AG09319 (cell line): ENCODE measurements around the gene ANXA3.
"Not testable (repeated sequence)": the region's sequence is repeated elsewhere in the genome, so short reads cannot be mapped to it uniquely, and the experiment has no call there.

ENCODE experiments used
- DNase-seq: peaks from one replicate; pipeline ENCODE4 v3.0.0-alpha.2; 2010; ENCODE audit warnings: low read depth; ENCODE audit errors: extremely low read depth
- TF ChIP-seq, protein P1 (sequence below): IDR thresholded peaks from 2 replicates; pipeline ENCODE4 v1.5.1; 2011; ENCODE audit warnings: low read depth, mild to moderate bottlenecking, inconsistent platforms, low read length, moderate library complexity

Gene ANXA3

DNA sequence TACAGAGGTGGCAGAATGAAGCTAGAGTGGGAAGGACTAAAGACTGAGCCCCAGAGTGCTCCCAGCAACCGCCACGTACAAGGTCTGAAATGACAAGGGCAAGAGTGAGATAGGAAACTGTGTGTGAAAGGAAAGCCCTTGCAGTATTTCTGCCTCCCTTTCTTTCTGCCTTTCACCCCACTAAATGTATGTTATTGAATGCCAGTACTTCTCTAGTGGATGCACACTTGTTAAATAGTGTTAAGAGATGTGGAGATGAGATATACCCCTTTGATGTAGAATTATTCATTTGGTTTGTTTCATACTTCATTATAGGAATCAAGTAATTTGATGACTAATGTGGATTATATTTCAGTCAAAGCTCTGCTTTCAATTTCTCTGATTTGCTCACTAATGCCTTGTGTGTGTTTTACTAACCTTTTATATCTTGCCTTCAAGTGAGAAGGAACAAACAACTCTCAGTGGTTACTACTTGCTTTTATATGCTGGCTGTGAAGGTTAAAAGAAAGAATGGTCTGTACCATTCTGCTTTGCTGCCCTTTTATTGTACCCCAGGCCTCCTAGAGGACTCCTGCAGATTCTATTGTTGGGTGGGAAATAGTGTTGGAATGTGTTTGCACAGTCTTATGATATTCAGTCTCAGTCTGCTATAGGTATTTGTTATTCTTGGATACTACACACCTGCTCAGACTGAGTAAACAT, 8.0 kb upstream of the ANXA3 start:
- TF ChIP-seq, protein P1, sequence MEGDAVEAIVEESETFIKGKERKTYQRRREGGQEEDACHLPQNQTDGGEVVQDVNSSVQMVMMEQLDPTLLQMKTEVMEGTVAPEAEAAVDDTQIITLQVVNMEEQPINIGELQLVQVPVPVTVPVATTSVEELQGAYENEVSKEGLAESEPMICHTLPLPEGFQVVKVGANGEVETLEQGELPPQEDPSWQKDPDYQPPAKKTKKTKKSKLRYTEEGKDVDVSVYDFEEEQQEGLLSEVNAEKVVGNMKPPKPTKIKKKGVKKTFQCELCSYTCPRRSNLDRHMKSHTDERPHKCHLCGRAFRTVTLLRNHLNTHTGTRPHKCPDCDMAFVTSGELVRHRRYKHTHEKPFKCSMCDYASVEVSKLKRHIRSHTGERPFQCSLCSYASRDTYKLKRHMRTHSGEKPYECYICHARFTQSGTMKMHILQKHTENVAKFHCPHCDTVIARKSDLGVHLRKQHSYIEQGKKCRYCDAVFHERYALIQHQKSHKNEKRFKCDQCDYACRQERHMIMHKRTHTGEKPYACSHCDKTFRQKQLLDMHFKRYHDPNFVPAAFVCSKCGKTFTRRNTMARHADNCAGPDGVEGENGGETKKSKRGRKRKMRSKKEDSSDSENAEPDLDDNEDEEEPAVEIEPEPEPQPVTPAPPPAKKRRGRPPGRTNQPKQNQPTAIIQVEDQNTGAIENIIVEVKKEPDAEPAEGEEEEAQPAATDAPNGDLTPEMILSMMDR = no peak
- DNase-seq = no peak

DNA sequence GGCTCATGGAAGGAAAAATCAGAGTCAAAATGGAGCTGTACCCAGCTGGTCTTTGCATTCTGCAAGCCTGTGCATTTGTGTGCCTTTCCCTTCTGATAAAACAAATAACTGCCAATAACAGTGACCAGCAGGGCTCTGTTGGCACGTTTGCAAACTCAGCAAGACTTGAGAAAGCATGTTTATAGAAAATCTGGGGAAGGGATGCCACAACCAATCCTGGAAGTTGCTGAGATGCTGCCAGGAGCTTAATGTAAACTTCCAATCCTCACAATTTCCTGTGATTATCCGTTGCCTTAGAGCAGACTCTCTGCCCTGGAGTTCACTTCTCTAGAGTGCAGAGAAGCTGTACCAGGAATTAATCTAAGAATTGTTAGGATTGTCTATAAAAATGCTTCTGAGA, 6.9 kb upstream of the ANXA3 start:
- TF ChIP-seq, protein P1 = no peak
- DNase-seq = no peak

DNA sequence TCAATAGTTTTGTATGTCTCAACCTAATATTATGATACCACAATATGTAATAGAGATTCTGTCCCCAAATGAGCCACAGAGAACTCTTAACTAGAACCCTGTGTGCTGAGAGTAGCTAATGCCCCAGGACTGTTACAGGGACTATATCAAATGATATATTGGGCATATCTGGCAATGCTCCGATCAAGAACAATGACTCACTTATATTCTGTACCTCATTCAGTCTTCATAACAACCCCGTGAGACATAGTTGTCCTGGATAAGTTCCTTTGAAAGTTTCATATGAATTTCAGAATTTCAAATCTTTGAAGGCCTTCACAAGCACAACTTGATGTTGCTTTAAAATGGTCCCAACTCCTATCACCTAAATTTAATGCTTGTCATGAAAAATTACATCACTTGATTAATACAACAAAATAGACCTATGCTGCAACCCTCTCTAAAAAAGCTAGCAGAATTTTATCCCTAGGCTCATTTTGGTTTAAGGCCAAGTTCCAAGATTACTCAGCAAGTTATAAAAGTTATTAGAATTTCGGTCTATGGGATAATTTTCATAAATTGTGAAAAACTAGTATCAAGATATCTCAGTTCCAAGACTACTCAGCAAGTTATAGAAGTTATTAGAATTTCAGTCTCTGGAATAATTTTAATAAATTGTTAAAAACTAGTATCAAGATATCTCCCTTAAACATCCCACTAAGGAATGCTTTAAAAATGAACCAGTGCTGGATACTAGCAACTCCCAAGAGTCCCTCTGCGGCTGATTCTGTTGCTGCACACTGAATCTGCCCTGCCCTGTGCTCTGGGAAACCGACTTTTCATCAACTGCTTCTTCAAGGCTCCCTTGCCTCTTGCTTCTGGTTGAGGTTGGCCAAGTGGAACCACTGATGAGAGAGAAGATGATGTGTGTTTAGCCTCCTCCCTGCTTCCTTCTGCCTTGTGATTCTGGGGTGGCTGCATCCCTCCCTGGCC, 6.0 kb upstream of the ANXA3 start:
- no peak for DNase-seq
- TF ChIP-seq, protein P1 = no peak

DNA sequence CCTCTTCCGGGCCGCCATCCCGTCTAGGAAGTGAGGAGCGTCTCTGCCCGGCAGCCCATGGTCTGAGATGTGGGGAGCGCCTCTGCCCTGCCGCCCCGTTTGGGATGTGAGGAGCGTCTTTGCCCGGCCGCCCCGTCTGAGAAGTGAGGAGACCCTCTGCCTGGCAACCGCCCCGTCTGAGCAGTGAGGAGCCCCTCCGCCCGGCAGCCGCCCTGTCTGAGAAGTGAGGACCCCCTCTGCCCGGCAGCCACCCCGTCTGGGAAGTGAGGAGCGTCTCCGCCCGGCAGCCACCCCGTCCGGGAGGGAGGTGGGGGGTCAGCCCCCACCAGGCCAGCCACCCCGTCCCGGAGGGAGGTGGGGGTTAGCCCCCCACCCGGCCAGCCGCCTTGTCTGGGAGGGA, 3.7 kb upstream of the ANXA3 start:
- not testable (repeated sequence) for DNase-seq

DNA sequence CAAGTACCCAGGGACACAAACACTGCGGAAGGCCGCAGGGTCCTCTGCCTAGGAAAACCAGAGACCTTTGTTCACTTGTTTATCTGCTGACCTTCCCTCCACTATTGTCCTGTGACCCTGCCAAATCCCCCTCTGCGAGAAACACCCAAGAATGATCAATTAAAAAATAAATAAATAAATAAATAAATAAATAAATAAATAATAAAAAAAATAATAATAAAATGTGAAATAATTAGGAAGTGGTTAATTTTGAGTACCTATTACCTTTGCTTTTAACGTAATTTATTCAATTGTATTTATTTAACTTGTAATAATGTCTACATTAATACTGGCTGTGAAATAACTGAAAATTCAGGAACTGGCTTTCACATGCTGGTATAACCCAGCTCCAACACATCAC, 2.7 kb upstream of the ANXA3 start:
- not testable (repeated sequence) for DNase-seq

DNA sequence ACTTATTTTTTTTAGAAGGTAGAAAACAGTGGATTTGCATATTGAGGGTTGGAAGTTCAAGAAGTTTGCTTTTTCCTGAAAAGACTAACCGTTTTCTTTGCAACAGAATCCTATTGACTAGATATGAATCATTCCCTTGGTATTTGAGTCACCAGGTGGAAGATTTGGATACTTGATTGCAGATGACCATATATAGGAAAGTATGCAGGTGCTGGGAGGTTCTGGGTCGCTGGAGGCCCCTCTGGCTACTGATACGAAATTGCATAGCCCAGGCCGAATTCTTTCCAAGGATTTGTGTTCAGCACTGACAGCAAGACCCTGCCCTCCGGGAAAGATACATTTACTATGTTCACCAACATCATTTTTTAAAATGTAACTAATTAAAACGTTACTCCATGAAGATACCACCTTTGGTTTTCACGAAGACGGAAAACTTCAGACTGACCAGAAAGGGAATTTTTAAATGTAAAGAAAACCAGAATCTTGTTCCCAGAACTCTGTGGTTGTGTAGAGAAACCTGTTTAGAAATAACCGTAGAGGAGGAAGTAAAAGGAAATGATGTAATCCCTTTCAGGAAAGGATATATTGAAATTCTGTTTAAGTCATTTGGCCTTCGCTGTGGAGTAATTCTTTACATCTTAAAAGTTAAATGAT, 946 bp downstream of the ANXA3 start:
- DNase-seq = no peak
- TF ChIP-seq, protein P1 = no peak

DNA sequence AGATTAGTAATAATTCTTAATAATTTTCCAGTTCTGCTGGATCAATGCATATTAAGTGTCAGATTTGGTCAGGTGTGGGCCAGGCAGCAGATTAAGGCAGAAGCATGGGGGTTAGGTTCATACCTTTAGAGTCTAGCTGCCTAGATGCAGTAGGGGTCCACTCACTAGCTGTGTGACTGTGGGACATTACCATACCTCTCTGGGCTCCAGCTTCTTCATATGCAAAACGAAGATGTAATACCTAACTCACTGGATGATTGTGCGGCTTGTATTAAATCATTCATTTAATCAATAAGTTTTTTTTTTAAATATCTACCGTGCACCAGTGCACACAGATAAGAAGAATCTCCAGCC, 1.4 kb downstream of the ANXA3 start:
- DNase-seq = no peak
- TF ChIP-seq, protein P1 = no peak

DNA sequence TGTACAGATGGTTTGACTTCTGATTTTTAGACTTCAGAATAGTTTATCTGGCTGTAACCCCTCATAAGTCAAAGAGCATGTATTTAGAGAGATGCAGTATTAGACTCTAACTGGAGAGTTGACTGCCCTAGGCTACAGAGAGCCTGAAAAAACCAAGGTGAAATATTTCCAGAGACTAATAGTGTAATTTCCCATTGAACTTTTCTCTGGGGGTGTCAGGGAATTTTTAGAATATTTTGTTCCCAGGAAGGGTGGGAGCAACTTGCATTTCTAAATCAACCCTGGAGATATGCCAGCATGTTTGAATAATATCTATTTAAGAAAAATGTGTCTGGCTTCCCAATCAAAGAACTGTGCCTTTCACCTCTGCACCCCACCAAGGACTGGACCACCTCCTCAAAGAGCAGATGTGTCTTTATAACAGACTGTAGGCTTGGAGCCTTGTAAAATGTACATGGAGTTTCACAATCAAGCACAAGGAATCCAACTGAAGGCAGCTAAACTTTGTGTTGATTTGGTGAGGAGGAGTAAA, 2.0 kb downstream of the ANXA3 start:
- TF ChIP-seq, protein P1 = no peak
- no peak for DNase-seq
